ENCODE data around the gene PXYLP1.

PXYLP1 gene

DNA sequence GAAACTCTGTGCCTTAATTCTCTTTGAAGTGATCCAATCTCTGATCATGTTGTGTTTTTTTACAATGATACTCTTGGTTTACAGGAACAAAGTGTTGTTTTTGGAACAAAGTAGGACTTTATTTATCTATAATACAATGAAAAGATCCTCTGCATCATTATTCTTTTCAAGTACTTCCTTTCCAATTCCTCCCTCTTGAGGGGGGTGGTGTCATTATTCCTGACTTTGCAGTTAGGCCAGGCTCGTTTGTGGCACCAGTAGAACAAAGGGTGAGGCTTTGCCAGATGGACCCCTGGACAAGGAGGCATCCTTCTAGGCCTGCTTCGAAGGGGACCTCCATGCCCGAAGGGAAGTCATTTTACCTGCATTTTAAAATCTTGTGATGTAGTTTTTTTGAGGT is 95.0 kb downstream of the PXYLP1 start:
- no peak for DNase-seq (ENCODE audit: low spot score)

DNA sequence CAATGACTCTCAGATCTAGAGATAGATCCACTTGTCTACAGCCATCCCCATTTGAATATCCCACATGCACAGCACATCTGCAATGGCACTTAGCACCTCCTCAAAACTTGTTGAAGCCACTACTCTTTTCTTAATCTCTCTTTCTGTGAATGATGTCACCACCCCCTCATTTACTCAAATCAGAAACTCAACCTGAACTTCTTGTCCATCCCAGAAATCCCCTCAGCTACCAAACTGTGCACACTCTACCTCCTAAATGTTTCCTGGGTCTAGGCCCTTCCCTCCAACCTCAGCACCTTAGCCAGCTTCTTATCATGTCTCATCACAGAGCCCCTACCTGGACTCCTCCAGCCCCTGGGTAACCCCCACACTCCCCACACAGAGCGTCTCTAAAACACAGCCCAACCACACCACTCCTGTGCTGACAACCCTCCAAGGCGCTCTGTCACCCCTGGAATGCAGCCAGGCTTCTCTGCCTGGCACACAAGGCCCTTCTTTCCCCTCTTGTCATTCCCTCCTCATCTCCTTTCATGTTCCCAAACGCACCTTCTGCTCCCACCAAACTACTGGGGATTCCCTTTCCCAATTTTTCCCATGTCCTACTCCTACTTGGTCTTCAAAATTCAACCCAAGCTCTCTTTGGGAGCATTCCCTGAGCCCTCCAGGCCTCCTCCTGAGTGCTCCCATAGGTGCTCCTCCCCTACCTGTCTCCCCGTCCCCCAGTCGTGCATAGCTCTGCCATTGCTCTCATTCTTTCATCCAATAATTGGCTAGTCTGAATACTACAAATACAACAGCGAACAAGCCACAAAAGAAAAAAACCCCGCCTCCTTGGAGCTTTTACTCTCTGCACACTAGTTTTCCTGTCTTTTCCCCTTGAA is 96.9 kb downstream of the PXYLP1 start:
- no peak for DNase-seq (ENCODE audit: low spot score)

DNA sequence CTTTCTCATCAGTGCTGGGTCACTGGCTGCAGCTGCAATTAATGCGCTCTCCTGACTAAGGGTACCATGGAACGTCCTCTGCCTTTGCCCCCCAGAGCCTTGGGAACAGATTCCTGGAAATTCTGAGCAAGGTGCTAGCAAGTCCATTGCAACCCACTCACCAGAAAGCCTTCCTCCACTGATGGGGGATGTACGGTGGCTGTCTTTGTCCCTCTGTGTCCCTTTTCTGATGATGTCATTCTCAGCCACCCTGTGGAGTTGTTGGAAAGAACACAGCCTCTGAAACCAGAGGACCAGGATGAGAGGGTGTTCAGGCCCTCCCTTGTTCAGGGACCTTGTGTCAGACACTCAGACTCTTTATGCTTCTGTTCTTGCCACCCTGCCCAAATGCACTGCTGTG is 98.6 kb downstream of the PXYLP1 start:
- DNase-seq (ENCODE audit: low spot score) = no peak

DNA sequence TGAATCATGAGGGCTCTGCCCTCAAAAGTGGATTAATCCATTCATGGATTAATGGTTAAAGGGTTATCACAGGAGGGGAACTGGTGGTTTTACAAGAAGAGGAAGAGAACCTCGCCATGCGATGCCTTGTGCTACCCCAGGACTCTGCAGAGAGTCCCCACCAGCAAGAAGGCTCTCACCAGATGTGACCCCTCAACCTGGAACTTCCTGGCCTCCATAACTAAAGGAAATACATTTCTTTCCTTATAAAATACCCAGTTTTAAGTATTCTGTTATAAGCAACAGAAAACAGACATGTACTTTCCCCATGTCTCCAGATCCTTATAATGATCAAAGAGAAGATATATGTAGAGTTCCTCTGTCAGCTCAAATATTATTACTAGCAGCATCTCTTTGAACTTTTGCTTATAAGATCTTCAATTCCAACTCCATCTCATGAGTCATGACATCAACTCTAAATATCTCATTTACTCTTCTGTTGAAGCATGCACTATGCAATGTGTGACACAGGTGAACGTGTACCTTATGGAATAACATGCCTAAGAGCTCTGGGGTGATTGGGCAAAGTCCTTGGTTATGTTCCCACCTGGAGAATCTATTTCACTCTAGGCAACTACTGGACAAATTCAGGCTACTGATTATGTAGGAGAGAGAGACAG is 99.2 kb downstream of the PXYLP1 start:
- no peak for DNase-seq (ENCODE audit: low spot score)

DNA sequence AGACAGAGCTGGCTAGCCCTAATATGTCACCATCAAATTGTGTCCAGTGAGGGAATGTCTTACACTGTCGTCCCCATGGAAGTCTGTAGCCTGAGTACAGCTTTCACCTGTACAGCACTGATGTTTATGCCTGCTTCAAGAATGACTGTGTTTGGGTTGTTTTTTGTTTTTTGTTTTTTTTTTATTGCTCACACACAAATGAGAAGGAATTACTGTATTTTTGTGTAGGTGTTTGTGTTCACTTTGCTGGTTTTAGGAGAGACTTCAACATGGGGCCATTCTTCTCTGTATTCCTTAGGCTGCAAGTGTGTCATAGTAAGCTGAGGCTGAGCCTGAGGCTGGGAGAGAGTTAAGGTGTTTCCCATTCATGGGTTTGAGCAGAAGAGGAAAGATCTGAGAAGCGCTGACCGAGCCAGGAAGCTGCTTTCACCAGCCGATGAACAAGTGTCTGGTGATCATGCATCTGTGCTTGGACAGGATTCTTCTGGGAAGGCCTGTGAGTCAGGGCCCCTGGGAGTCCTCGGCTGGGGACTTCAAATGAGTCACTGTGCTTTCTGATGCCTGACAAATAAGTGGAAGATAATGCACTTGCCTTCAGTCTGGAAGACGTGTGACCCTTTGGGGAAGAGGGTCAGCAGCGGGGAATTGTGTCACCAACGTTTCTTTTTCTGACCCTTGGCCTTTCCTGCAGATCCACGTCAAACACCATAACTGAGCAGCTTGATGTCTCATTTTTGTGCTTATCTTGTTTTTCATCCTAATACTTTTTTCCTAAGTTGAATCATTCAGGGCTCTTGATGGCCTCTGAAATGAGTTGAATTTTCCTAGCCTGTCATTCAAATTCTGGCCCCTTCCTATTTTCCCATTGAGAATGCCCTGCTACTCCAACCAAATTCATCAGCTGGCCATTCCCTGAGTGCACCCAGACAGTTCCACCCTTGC is 100.0 kb downstream of the PXYLP1 start:
- peak; percentile 85 for DNase-seq (ENCODE audit: low spot score)

DNA sequence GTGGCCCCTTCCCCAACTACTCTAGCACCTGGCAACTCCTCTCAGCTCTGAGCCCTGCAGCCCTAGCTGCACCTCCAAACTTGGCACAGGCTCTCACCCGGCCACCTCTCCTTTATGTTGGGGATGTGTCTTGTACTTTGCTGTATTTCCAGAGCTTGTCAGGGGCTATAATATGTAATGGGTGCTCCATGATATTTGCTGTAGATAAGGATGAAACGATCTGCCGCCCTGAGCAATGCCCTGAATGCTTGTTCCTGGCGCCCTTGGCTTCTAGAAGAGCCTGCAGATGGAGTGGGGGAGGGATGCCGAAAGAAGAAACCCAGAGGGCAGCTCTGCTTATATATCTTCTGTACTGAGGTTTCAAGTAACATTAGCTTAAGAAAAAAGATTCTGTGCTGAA is 100.8 kb downstream of the PXYLP1 start:
- no peak for DNase-seq (ENCODE audit: low spot score)

DNA sequence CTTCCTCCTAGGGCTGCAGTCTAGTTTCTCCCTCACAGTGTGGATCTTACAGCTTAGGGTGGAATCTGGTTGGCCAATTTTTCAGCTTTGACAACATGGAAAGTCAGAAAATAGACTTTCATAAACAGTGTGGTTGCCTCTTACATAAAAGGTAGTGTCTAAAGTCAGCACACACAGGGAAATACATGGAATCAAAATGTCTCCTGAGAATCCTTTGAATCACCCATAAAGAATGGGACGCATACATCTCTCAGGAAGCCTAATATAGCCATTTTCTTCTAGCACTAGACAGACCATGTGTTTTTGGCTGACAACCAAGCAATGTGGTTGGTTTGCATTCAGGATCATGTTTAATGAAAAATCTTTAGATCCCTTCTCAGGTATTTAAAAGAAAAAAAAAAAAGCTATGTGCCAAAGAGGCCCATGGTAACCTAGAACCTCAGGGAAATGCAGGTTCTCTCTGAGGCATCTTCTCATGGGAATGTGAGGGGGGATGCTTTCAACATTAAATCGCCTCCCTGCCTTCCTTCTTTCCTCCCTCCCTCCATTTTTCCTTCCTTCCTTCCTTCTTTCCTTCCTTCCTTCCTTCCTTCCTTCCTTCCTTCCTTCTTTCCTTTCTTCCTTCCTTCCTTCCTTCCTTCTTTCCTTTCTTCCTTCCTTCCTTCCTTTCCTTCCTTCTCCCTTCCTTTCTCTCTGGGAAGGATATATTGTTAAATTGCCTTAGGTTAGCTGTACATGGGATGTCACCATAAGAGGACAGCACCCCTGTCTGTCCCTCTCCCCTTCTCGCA is 102.4 kb downstream of the PXYLP1 start:
- DNase-seq (ENCODE audit: low spot score) = peak; percentile 40

DNA sequence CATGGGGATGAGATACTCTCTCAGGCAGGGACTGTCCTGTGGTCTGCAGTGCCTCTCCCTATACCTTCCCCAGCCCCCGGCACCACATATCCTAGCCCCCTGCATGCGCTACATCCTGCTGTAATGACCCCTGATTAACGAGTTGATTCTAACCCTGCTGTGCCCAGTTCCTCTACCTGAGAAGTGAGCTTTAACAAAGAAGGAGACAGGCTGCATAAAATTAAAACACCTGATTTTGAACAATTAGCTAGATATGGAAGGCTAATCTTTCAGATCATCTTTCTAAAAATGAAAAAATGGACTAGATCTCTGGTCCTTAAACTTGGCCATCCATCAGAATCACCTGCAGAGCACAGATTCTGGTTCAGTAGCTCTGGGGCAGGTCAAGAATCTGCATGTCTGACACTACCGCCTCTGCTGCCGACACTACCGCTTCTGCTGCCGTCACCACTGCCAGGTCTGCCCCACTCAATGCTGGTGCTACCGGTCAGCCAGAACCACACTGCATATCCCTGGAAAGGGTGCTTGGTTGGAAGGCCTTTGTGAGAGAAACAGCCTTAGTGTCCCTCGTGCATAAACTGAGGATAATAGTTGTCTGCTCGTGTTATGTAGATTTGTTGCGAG is 103.1 kb downstream of the PXYLP1 start:
- no peak for DNase-seq (ENCODE audit: low spot score)

DNA sequence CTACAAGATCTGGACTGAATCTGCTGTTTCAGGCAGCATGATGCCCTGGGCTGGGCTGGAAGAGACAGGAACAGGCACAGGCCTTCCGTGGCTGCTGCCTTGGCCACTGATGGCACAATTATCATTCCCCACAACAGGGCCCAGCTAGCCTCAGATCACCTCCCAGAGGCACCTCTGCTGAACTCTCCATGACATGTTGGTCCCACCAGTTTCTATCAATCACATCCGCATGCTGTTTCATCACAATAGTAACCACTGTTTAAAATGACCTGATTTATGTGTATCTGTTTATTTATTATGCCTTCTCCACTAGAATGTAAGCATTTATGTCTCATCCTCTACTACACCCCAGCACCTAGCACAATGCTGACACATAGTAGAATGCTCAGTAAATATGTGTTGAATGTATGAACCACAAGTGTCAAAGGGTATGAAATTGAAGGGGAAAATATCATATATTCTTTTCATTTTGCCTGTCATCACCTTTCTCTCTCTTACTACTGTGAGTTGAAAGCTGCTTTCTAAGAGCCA is 104.0 kb downstream of the PXYLP1 start:
- no peak for DNase-seq (ENCODE audit: low spot score)

DNA sequence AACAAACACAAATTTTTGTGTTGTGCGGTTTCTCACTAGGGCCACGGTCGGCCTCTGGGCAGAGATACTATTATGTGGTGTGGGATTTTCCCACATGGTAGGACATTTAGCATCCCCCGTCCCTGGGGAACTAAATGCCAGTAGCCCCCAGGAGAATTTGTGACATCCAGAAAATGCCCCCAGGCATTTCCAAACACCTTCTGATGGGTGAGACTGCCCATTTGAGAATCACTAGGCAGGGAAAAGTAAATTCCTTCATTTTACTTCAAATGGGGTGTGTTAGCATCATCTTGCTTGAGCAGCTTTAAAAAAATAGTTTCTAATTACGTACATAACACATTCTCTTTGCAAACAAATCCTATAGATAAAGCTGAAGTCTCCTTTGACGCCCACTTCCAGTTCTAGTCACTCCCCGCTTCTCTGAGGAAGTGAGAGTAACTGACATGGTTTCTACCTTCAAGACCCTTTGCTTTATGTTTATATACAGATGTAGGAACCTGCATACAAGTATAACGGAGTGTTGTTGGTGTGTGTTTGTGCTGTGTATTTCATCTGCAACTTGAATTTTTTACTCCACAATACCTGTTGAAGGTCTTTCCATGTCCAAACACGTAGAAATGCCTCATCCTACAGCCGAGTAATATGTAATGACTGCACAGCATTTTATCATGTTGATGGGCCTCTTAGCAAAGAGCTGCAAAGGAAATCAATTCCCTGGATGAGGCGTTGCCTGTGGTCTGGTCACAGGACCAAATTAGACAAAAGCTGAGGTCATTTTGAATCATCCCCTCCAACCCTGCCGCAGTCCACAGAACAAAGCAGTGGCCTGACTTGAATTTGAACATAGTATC is 105.3 kb downstream of the PXYLP1 start:
- no peak for DNase-seq (ENCODE audit: low spot score)

DNA sequence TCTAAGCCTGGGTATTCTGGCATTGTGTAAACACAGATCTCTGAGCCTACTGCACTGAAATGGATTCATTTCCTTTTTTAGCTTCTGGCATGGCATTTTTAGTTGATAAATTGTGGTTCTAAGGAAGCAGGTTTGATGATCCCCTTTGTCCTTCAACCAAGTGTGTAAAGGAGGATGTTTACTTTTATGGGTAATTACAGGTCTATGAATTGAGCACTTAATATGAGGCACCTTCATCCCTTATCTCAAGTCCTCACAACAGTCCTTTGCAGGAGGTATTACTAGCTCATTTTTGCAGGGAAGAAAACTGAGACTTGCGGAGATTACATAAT is 105.9 kb downstream of the PXYLP1 start:
- DNase-seq (ENCODE audit: low spot score) = no peak

DNA sequence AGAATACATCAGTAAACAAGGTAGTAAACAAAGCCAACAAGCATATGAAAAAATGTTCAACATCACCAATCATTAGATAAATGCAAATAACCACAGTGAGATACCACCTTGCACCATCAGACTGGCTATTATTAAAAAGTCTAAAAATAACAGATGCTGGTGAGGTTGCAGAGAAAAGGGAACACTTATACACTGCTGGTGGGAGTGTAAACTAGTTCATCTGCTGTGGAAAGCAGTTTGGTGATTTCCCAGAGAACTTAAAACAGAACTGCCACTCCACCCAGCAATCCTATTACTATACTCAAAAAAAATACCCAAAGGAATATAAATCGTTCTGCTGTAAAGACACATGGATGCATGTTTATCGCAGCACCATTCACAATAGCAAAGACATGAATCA is 106.4 kb downstream of the PXYLP1 start:
- no peak for DNase-seq (ENCODE audit: low spot score)

DNA sequence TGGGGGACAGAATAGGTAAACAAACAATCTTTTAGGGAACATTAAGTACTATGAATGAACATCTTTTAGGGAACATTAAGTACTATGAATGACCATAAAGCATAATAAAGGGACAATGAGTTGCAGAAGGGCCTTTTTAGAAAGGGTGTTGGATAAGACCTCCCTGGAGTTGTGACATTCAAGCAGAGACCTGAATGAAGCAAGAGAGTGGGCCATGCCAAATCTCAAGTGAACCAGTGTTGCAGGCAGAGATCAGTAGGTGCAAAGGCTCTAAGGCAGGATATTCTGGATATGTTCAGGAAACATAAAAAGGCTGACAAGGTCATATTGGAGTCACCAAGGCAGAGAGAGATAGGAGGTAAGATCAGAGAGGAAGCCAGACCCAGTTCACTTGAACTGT is 107.3 kb downstream of the PXYLP1 start:
- no peak for DNase-seq (ENCODE audit: low spot score)

DNA sequence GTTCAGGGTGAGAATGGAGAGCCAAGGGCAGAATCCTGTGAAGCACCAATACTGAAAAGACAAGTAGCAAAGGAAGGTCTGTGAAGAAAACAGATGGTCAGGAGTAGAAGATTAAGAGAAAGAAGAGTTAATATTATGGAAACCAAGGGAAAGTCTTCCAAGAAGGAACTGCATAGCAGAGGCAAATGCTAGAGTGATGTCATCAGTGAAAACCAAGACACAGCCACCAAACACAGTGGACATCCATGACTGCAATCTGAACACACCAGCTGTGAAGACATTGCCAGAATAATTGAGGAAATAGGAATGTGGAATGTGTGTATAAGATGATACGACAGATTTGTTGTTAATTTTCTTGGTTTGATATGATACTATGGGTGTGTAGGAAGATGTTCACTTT is 109.9 kb downstream of the PXYLP1 start:
- no peak for DNase-seq (ENCODE audit: low spot score)

DNA sequence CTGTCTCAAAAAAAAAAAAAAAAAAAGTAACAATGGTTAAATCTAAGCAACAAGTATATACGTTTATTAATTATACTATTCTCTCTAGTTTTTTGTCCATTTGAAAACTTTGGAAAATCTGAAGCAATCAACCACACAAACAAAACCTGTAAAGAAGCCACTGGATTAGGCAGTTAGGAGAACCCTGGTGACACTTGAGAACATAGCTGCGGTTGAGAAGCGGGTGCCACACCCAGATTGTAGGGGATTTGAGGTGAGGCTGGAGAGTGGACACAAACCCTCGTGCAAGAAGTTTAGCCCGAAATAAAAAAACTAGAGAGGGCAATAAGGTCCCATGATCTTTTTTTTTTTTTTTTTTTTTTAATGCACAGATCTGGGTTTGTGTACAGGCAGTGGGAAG is 110.8 kb downstream of the PXYLP1 start:
- DNase-seq (ENCODE audit: low spot score) = no peak

DNA sequence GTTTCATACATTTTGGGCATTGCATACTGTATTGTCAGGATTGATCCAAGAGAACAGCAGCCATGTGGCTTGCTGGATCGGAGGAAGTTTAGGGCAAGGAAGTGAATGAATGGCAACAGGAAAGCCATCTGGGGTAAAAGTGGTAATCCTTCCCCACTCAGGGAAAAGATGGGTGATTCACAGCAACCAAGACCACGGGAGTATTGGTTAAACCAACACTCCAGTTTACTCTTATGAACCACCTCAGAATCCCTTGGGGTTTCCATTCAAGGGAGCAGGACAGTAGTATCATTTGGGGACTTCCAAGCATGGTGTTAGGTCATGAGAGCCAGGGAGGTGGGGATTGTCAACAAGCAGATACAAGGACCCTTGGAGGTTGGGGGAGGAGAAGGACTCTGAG is 111.5 kb downstream of the PXYLP1 start:
- no peak for DNase-seq (ENCODE audit: low spot score)

DNA sequence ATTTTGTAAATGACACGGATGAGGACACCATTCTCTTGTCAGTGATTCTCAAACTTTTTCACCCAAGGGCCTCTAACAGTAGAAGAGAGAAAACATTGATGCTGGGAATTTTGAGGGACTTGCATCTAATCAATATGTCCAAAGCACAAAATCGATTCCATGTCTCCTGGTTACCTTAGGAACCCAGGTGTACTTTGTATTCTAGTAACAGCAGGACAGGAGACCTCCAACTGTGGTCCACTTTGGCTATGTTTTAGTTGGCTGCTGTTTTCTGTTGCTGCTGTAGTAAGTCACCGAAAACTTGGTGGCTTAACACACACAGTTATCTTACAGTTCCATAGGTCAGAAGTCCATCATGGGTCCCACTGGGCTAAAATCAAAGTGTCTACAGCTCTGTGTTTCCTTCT is 112.2 kb downstream of the PXYLP1 start:
- no peak for DNase-seq (ENCODE audit: low spot score)

Data from hepatic stellate cell (primary cell).